Activated CD8-positive, alpha-beta T cell treated with anti-CD3 and anti-CD28 coated beads for 36 hours (primary cell): ENCODE results near the gene TRAPPC1. TPM values are rescaled to one million over a fixed set of nuclear protein-coding genes. Genes with fewer than 3 reads are reported as not detected.

ENCODE experiments used
- ATAC-seq: fragments of 200-7000 bp; cut with Tn5 transposase; one replicate; pipeline ENCODE4 v1.10.0; 2021; ENCODE audit warnings: mild to moderate bottlenecking, moderate library complexity
- CTCF ChIA-PET: fragments of 350-600 bp; sonication (Branson Sonifier 250); formaldehyde crosslinking; loops from one replicate; lab custom pipeline; 2021; ENCODE audit warnings: antibody characterized with exemption; lab: Charles Lee
- POLR2A ChIA-PET: fragments of 350-600 bp; sonication (Branson Sonifier 250); formaldehyde crosslinking; loops from one replicate; lab custom pipeline; 2021; ENCODE audit warnings: antibody characterized with exemption; lab: Charles Lee
- DNase-seq: peaks from one replicate; pipeline ENCODE4 v3.0.0-alpha.2; 2020
- H3K27ac Mint-ChIP-seq: one replicate; pipeline ENCODE4 v1.8.0; 2021; ENCODE audit warnings: mild to moderate bottlenecking, mixed read lengths
- H3K27me3 Mint-ChIP-seq: one replicate; pipeline ENCODE4 v1.8.0; 2021; ENCODE audit warnings: mixed read lengths
- H3K36me3 Mint-ChIP-seq: one replicate; pipeline ENCODE4 v1.8.0; 2021; ENCODE audit warnings: low read depth, mixed read lengths
- H3K4me1 Mint-ChIP-seq: one replicate; pipeline ENCODE4 v1.8.0; 2021; ENCODE audit warnings: low read depth, mixed read lengths
- H3K4me3 Mint-ChIP-seq: one replicate; pipeline ENCODE4 v1.8.0; 2021; ENCODE audit warnings: mild to moderate bottlenecking, moderate library complexity, mixed read lengths
- H3K9me3 Mint-ChIP-seq: one replicate; pipeline ENCODE4 v1.8.0; 2021; ENCODE audit warnings: mixed read lengths
- intact Hi-C: fragments of 100-400 bp; cut with micrococcal nuclease; formaldehyde crosslinking; loops from one replicate; pipeline ENCODE4 v1.10.0; 2022
- total RNA-seq, 2 experiments: library from RNA; stranded (reverse); gene quantifications; one replicate each; pipeline ENCODE4 v1.2.3, GENCODE V29; 2021
- TF ChIP-seq, protein P1 (sequence below): fragments of 200-600 bp; IDR thresholded peaks from one replicate; pipeline ENCODE4 v1.8.0; 2022; ENCODE audit warnings: antibody characterized with exemption, mild to moderate bottlenecking

TRAPPC1 gene
- total RNA-seq, 2 experiments from 2014 or later = 140 to 143 TPM

DNA sequence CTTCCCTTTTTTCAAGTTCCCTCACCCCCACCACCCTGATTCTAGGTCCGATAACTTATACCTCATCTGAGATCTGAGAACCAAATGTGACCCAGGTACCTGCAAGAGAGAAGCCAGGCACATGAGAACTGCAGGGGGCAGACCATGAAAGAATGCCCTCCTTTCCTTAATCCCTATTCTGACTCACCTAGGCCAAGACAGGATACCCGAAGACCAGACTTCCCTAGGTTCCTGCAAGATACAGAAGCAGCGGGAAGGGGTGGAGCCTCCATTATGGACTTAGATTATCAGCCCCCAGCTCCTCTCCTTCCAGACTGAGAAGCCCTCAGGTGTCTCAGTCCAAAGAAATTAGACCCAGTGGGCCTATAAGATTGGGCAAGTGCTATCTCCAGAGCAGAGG is 4.2 kb downstream of the TRAPPC1 start:
- Mint-ChIP-seq H3K4me1 (peaks cover 23% of the 10 kb centered on the region), H3K36me3 (peaks cover 9% of the 10 kb centered on the region), H3K27me3 (no peaks in the 10 kb centered on the region), H3K9me3 (no peaks in the 10 kb centered on the region), H3K27ac (no peak overlapping the region), H3K4me3 (no peak overlapping the region)
- POLR2A ChIA-PET = interaction anchor here (0.6 to 3.1 kb wide), 3 partner anchors 11 to 91 kb away, joined by 3 to 23 read pairs (median 3); partner anchors contain the start of gene RNF227
- CTCF ChIA-PET = interaction anchor here (0.9 to 6.7 kb wide), 4 partner anchors 15 to 147 kb away, joined by 3 to 47 read pairs (median 6); no protein-coding TSS in a partner anchor
- ATAC-seq = no peak
- TF ChIP-seq, protein P1, sequence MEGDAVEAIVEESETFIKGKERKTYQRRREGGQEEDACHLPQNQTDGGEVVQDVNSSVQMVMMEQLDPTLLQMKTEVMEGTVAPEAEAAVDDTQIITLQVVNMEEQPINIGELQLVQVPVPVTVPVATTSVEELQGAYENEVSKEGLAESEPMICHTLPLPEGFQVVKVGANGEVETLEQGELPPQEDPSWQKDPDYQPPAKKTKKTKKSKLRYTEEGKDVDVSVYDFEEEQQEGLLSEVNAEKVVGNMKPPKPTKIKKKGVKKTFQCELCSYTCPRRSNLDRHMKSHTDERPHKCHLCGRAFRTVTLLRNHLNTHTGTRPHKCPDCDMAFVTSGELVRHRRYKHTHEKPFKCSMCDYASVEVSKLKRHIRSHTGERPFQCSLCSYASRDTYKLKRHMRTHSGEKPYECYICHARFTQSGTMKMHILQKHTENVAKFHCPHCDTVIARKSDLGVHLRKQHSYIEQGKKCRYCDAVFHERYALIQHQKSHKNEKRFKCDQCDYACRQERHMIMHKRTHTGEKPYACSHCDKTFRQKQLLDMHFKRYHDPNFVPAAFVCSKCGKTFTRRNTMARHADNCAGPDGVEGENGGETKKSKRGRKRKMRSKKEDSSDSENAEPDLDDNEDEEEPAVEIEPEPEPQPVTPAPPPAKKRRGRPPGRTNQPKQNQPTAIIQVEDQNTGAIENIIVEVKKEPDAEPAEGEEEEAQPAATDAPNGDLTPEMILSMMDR = no peak
- intact Hi-C loops = no loop called here
- no peak for DNase-seq

DNA sequence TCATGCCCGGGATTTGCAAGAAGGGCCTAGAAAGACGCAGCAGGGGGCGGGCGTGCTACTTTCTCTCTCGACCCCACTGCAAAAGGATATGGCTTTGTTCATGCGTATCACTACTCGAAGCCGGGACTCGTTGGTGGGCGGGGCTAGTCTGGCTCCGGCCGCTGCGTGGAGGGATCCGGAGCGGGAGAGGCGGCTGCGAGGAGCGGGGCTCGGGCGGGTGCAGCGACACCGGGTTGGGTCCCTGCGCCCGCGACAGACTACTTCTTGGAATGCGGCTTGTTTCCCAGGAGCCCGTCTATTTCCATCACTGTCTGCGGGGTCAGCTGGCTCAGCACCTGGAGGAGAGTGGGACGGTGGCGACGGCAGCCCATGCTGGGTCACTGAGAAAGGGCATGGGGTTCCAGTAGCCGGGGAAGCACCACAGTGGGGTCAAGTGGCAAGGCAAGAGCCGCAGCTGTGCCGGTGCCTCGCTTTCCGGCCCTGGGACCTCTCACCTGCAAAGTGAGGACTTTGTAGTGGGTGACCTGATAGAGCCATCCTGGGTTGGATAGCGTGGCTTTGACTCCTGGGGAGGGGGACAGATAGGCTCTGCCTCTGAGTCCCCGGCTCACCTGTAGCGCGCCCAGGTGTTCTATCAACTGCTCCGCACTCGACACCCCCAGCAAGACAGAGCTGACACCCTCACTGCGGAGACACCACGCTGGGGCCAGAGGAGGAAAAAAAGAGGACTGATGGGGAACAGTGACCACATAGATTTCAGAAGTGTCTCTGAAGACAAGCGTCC is 8.7 kb downstream of the TRAPPC1 start:
- no peaks in the 10 kb centered on the region for H3K27me3 Mint-ChIP-seq
- peaks cover 2% of the 10 kb centered on the region for H3K36me3 Mint-ChIP-seq
- H3K27ac Mint-ChIP-seq = peak overlapping the region; percentile 82
- peak; percentile 98 for ATAC-seq
- TF ChIP-seq, protein P1 = no peak
- peak; percentile 91 for DNase-seq
- intact Hi-C loops = no loop called here
- CTCF ChIA-PET = interaction anchor here (1.3 to 6.7 kb wide), 4 partner anchors 10 to 151 kb away, joined by 3 to 47 read pairs (median 7); partner anchors contain the start of genes CNTROB and TRAPPC1
- no peaks in the 10 kb centered on the region for H3K9me3 Mint-ChIP-seq
- H3K4me3 Mint-ChIP-seq = peak overlapping the region; percentile 55
- peaks cover 19% of the 10 kb centered on the region for H3K4me1 Mint-ChIP-seq
- POLR2A ChIA-PET = interaction anchor here (0.6 to 2.5 kb wide), 4 partner anchors 9 to 235 kb away, joined by 3 to 12 read pairs (median 3); partner anchors contain the start of genes CNTROB, TRAPPC1 and WRAP53

DNA sequence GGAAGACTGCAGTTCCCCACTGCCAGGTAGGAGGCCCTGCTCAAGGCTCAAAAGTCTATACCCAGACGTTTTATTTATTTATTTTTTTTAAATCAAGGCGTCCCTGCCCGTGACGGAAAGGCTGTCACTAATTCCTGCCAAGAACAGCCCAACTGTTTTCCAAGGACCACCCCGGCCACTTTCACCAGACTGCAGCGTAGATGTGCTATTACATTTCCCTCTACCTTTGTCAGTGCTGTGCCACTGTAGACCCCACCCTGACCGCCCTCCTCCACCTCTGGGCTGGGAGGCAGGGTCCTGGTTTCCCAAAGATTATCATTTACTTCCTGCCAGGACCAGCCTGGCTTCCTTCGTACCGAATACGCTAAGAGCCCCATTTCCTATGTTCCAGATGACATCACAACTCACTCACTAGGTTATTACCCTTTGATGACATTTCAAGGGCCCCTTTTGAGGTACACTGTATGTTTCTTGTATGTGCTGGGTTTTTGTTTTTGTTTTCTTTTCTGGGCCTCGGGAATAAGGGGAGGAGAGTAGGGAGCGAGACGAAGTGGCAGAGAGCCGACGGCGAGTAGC is 9.4 kb downstream of the TRAPPC1 start:
- peak; percentile 59 for ATAC-seq
- CTCF ChIA-PET = interaction anchor here (1.2 to 6.7 kb wide), 6 partner anchors 10 to 151 kb away, joined by 3 to 47 read pairs (median 3); partner anchors contain the start of genes CNTROB and TRAPPC1
- intact Hi-C loops = no loop called here
- Mint-ChIP-seq H3K9me3 (no peaks in the 10 kb centered on the region), H3K36me3 (no peaks in the 10 kb centered on the region), H3K4me3 (peak overlapping the region; percentile 55), H3K4me1 (peaks cover 19% of the 10 kb centered on the region), H3K27ac (peak overlapping the region; percentile 82), H3K27me3 (no peaks in the 10 kb centered on the region)
- TF ChIP-seq, protein P1 = no peak
- DNase-seq = no peak
- POLR2A ChIA-PET = interaction anchor here (0.6 to 2.5 kb wide), 5 partner anchors 10 to 234 kb away, joined by 3 to 12 read pairs (median 3); partner anchors contain the start of genes CNTROB, TRAPPC1 and WRAP53

DNA sequence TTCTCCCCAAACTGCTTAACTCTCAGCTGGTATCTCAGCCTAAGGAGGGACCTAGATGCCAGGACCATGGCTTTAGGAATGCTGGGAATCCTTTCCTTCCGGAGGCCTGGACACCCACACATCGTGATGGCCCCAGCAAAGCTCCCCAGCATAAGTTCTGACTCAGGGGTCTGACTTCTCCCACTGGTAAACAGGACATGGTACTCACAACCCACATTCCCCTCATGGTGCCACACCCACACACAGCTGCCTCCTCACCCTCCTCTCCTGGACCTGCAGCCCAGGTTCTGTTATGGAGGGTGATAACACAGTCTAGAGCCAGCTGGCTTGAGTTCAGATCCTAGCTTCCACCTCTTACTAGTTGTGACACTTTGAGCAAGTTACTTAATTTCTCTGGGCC is 14.9 kb downstream of the TRAPPC1 start:
- H3K4me3 Mint-ChIP-seq = peak overlapping the region; percentile 85
- TF ChIP-seq, protein P1 = no peak
- no peaks in the 10 kb centered on the region for H3K27me3 Mint-ChIP-seq
- no peaks in the 10 kb centered on the region for H3K9me3 Mint-ChIP-seq
- CTCF ChIA-PET = interaction anchor here (0.5 to 11.2 kb wide), 11 partner anchors 9 to 540 kb away, joined by 3 to 214 read pairs (median 6); partner anchors contain the start of genes CNTROB, NAA38, TP53 and TRAPPC1
- no peak for ATAC-seq
- peak overlapping the region; percentile 81 for H3K27ac Mint-ChIP-seq
- H3K36me3 Mint-ChIP-seq = peaks cover 9% of the 10 kb centered on the region
- POLR2A ChIA-PET = interaction anchor here (1.1 to 3.7 kb wide), 8 partner anchors 9 to 82 kb away, joined by 3 to 23 read pairs (median 4); partner anchors contain the start of genes CNTROB and TRAPPC1
- intact Hi-C loops = no loop called here
- no peak for DNase-seq
- H3K4me1 Mint-ChIP-seq = peaks cover 26% of the 10 kb centered on the region
